ENCODE measurements around the gene CDK5R1.
A peak's percentile ranks its signal among the peaks of the same experiment; 100 is the strongest.

Gene CDK5R1

DNA sequence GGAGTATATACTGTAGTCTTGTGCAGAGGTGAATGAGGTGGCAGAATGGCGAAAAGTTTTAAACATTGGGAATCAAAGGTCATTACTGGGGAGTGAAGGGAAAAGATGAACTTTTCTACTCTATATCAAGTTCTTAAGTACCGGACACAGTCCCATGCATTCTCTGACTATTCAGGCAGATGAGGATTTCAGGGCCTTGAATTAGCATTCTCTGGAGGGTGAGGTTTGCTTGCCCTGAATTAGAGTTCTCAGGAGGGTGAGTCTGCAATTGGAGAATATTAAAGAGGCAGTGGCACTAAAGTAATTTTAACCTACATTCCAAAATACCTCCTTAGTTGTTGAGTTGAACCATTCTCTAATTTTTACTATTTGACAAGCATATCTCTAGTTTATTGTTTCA is 33.4 kb upstream of the CDK5R1 start:
- in situ Hi-C loops (cut with MboI; ENCODE audit: low sequenced_read_pairs, unreplicated experiment) = loop anchor here (25.0 kb wide), 1 partner anchor 459 kb away; no protein-coding TSS in a partner anchor
- TF ChIP-seq, protein P1, sequence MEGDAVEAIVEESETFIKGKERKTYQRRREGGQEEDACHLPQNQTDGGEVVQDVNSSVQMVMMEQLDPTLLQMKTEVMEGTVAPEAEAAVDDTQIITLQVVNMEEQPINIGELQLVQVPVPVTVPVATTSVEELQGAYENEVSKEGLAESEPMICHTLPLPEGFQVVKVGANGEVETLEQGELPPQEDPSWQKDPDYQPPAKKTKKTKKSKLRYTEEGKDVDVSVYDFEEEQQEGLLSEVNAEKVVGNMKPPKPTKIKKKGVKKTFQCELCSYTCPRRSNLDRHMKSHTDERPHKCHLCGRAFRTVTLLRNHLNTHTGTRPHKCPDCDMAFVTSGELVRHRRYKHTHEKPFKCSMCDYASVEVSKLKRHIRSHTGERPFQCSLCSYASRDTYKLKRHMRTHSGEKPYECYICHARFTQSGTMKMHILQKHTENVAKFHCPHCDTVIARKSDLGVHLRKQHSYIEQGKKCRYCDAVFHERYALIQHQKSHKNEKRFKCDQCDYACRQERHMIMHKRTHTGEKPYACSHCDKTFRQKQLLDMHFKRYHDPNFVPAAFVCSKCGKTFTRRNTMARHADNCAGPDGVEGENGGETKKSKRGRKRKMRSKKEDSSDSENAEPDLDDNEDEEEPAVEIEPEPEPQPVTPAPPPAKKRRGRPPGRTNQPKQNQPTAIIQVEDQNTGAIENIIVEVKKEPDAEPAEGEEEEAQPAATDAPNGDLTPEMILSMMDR (IDR thresholded peaks at IDR 0.05; ENCODE audit: borderline replicate concordance, control extremely low read depth, extremely low read depth, insufficient read depth, missing control alignments) = no peak
- no peak for DNase-seq (ENCODE audit: low spot score)

DNA sequence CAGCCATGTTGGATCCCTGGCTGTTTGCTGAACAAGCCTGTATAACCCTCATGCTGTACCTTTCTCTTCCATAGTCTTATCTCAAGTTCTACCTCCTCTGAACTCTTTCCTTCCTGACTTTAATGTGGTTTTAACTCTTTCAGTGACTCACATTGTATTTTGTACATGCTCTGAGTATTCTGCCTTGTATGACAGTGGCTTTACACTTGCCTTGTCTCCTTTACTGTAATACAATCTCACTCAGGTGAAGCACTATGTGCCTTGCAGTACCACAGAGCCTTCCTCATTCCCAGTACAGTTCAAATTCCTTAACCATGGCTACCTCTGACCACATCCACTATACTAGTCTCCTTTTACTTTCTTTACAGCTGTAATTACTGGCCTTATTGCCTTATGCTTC is 28.4 kb upstream of the CDK5R1 start:
- DNase-seq (ENCODE audit: low spot score) = no peak
- in situ Hi-C loops (cut with MboI; ENCODE audit: low sequenced_read_pairs, unreplicated experiment) = loop anchor here (25.0 kb wide), 1 partner anchor 454 kb away; no protein-coding TSS in a partner anchor
- TF ChIP-seq, protein P1 (IDR thresholded peaks at IDR 0.05; ENCODE audit: borderline replicate concordance, control extremely low read depth, extremely low read depth, insufficient read depth, missing control alignments) = no peak

DNA sequence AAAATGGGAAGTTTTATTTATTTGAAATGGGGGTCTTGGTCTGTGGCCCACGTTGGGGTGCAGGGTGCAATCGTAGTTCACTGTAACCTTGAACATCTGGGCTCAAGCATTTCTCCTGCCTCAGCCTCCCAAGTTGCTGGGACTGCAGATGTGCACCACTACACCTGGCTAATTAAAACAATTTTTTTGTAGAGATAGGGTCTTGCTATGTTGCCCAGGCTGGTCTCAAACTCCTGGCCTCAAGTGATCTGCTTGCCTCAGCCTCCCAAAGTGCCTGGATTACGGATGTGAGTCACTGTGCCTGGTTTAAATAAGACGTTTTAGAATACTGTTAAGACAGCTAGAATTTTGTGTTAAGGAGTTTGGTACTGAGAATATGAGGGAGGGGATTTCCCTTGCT is 26.7 kb upstream of the CDK5R1 start:
- TF ChIP-seq, protein P1 (IDR thresholded peaks at IDR 0.05; ENCODE audit: borderline replicate concordance, control extremely low read depth, extremely low read depth, insufficient read depth, missing control alignments) = no peak
- DNase-seq (ENCODE audit: low spot score) = no peak
- in situ Hi-C loops (cut with MboI; ENCODE audit: low sequenced_read_pairs, unreplicated experiment) = loop anchor here (25.0 kb wide), 1 partner anchor 452 kb away; no protein-coding TSS in a partner anchor

DNA sequence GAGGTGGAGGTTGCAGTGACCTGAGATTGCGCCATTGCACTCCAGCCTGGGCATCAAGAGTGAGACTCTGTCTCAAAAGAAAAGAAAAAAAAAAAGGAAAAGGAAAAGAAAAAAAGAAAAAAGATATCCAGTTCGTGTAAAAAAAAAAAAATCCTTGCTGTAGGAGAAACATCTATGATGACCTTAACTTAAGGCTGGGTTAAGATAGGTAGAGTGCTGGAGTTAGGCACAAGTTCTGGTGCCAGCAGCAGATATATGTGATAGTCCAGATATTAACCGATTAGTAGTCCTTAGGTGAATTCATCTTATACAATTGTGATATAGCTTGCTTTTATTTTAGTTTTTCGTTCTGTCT is 25.3 kb upstream of the CDK5R1 start:
- in situ Hi-C loops (cut with MboI; ENCODE audit: low sequenced_read_pairs, unreplicated experiment) = loop anchor here (25.0 kb wide), 1 partner anchor 451 kb away; no protein-coding TSS in a partner anchor
- TF ChIP-seq, protein P1 (IDR thresholded peaks at IDR 0.05; ENCODE audit: borderline replicate concordance, control extremely low read depth, extremely low read depth, insufficient read depth, missing control alignments) = no peak
- DNase-seq (ENCODE audit: low spot score) = no peak

DNA sequence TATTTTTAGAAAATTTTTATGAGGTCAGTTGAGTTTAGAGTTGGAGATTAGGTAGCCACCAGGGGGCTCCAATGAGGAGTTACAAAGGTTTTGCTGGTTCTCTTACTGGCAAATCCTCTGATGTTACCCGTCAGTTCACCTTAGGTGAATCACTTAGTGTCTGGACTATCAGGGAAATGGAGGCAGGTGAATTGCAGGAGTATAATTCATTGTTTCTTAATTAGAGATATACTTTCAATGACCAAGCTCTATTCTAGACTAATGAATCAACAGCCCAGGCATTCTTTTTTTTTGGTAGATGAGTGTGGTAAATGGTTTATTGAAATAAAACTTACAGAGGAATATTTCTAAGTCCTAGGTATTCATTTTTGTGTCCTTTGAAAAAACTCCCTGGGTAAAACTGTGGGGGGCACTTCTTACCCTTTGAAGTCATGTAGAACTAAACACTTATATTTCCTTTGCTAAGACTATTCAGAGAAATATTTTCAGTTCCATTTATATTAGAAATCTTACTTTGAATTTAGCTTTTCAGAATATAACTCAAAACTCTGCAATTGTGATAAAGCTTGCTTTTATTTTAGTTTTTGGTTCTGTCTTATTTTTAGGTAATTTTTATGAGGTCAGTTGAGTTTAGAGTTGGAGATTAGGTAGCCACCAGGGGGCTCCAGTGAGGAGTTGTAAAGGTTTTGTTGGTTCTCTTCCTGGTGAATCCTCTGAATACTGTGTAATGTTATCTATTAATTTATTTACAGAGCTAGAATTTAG is 24.8 kb upstream of the CDK5R1 start:
- in situ Hi-C loops (cut with MboI; ENCODE audit: low sequenced_read_pairs, unreplicated experiment) = loop anchor here (25.0 kb wide), 1 partner anchor 450 kb away; no protein-coding TSS in a partner anchor
- TF ChIP-seq, protein P1 (IDR thresholded peaks at IDR 0.05; ENCODE audit: borderline replicate concordance, control extremely low read depth, extremely low read depth, insufficient read depth, missing control alignments) = peak; percentile 24
- peak; percentile 60 for DNase-seq (ENCODE audit: low spot score)

DNA sequence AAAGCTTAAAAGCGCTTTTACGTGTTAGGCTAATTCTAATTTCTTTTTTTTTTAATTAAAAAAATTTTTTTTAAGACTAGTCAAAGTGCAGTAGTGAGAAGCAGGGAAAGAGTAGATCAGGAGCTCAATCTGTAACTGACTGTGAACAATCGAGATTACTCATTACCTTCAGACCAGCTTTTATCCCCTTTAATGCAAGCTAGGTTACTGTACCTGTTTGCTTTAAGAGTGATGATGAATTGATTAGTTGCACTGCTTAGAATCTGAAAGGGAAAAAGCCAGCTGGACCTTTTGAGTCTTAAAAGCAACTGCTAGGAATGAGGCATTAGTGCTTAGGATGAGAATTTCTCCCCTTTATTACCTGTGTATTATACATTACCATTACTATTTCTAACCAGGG is 23.5 kb upstream of the CDK5R1 start:
- TF ChIP-seq, protein P1 (IDR thresholded peaks at IDR 0.05; ENCODE audit: borderline replicate concordance, control extremely low read depth, extremely low read depth, insufficient read depth, missing control alignments) = no peak
- no peak for DNase-seq (ENCODE audit: low spot score)
- in situ Hi-C loops (cut with MboI; ENCODE audit: low sequenced_read_pairs, unreplicated experiment) = loop anchor here (25.0 kb wide), 1 partner anchor 449 kb away; no protein-coding TSS in a partner anchor

Data from GM13976 (cell line).